AG09309 (cell line): Measurements from ENCODE around the gene OBP2A.
"Not testable (repeated sequence)": the region's sequence is repeated elsewhere in the genome, so short reads cannot be mapped to it uniquely, and the experiment has no call there.

Experiments used
- DNase-seq: peaks from one replicate; pipeline ENCODE4 v3.0.0-alpha.2; 2010; ENCODE audit warnings: low read depth
- H3K4me3 ChIP-seq: 2 replicates; pipeline ENCODE4 v1.5.1; 2011; ENCODE audit warnings: mild to moderate bottlenecking, low read depth, low read length, moderate library complexity; ENCODE audit not compliant: control insufficient read depth
- CTCF ChIP-seq: IDR thresholded peaks from 2 replicates; pipeline ENCODE4 v1.5.1; 2011; ENCODE audit warnings: mild to moderate bottlenecking, low read depth, low read length, inconsistent platforms; ENCODE audit not compliant: insufficient read depth, control insufficient read depth; ENCODE audit errors: missing control alignments

The OBP2A gene

DNA sequence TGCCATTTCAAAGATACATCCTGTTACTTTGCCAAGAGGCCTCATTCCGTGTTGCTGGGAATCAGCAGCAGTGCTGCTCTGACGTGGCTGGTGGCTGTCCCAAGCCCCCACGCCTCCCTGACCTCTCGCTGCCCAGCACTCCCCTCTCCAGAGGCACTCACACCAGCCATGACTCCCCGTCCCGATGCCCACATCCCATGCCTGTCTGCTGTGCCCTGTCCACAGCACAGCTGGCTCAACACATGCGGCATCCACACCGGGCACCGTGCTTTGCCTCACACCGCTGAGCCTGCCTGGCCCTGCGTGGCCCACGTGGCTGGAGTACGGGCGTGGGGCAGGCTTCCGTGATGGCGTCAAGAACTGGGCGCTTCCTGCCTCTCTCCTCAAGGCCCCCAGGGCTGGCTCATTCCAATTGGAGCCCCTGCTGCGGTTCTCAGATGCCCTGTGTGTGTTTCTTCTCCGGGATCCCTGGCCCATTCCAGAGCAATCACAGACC is 32.5 kb upstream of the OBP2A start:
- H3K4me3 ChIP-seq, result no peak overlapping the region
- no peak for TF ChIP-seq CTCF
- DNase-seq, result no peak

DNA sequence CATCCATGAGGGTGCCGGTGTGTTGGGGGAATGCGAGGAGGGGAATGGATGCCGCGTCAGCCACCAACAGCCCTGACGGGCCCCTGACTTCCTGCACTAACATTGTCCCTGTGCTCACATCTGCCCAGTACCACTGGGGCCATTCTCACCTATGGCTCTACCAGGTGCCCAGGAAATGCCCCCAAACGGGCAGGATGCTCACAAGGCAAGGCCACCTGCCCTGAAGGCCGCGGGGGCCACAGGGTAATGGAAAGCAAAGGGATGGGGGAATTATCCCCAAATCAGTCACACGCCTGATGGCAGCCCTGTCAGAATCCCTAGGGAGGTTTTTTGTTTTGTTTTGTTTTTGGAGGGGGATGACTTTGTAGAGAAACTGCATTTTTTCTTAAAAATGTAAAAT is 32.0 kb upstream of the OBP2A start:
- not testable (repeated sequence) for DNase-seq, H3K4me3 ChIP-seq

DNA sequence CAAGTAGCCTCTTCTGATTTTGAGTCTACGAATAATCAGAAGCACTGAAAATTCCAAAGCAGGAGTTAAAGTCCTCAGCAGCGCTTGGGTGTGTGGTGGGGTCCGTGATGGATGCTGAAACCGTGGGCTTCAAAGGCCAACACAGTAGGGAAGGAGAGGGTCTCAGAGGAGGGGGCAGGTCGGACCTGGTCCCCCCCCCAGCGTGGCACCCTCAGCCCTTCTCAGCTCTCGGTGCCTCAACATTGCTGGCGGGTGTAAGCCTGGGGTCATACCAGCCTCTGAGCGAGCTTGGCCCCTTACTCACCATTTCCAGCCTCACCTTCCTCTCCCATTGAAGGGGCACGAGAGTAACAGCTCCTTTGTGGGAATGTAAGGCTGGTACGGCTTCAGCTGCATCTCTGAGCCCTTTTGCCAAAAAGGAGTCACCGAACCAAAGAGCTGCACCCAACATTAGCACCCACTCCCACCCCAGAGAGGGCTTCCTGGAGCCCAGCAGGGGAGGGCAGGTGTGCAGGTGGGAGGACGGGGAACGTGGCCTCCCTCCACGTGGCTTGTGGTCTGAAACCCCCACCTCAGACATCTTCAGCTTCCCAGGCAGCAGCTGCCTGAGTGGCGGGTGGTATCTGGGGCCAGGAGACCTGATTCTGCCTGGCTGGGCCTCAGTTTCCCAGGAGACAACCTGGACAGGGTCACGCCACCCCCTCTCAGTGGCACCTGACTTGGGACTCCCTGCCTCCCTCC is 31.4 kb upstream of the OBP2A start:
- DNase-seq, result no peak
- no peak overlapping the region for H3K4me3 ChIP-seq
- no peak for TF ChIP-seq CTCF

- TF ChIP-seq CTCF, result no peak
- DNase-seq, result no peak
- no peak overlapping the region for H3K4me3 ChIP-seq
These were observed 30.6 kb upstream of the OBP2A start for GRCh38 chr9:135515083-135515951.

GRCh38 chr9:135516132-135516860 is 29.6 kb upstream of the OBP2A start:
- DNase-seq, result no peak
- no peak overlapping the region for H3K4me3 ChIP-seq
- no peak for TF ChIP-seq CTCF

- TF ChIP-seq CTCF, result no peak
- no peak overlapping the region for H3K4me3 ChIP-seq
- DNase-seq, result no peak
These were observed 28.5 kb upstream of the OBP2A start for GRCh38 chr9:135517407-135517822.
